Activated T-helper 1 cell treated with anti-CD3 and anti-CD28 coated beads, Interleukin-2, amount 50 U/mL, for 16 hours (primary cell): Measurements from ENCODE around the gene ITGA4.

ENCODE experiments used
- DNase-seq, 2 donors: peaks; one replicate each; pipeline ENCODE4 v3.0.0-alpha.2; 2020; ENCODE audit warnings: low read depth in 1 of 2, low spot score in 1 of 2

ITGA4 gene

DNA sequence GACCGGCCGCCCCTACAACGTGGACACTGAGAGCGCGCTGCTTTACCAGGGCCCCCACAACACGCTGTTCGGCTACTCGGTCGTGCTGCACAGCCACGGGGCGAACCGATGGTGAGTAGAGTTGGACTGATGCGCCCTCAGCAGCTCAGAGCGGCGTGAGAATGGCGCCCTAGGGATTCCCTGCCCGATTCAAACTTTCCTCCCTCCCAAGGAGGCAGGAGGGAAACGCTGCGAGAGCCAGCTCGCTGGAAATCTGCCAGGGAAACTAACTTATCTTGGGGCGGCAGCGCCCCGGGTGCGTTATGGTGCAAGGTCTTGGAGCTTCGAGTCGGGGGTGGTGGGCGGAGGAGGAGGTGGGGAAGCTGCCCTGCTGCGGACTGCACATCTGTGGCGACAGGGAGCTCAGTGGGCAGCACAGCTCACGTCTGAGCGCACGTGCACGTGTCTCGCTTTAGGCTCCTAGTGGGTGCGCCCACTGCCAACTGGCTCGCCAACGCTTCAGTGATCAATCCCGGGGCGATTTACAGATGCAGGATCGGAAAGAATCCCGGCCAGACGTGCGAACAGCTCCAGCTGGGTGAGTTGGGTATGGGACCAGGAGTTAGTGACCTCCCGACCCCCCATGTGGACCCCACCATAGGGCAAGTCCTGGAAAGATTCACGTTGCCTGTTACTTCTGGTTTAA lies 697 bp downstream of the ITGA4 start:
- DNase-seq = peak; percentile 34 to 45

DNA sequence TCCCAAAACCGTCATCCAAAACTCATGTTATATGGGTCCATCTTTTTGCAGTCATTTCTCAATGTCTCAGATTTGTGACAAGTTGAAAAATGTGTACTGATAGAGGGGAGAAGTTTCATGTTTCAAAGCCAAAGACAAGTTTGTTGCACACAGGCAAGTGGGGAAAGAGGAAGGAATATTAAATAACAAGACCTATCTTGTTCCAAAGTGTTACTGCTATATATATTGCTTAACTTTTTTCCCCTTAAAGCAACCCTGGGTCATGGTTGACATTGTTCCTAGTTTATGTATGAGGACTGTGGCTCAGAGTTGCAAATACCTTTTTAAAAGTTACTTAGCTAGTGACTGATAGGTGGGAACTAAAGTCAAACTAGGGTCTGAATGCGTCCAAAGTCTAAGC lies 1.7 kb downstream of the ITGA4 start:
- no peak for DNase-seq

DNA sequence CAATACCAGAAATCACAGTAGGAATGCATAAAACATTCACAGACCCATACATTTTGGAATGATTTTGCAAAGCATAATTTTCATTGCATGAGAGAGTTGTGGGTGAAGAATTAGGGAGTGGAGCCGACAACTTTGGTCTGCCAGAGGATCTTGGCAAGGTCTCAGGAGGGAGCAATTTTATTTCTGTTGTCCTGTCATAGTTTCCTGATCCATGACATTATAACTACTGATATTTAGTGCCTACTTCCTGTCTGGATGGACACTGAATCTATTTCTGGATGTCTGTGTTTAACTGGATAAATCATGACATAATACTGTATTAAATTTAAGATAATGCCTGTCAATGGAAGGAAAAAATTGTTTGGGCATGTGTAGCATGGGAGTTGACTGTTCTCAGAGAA lies 2.4 kb downstream of the ITGA4 start:
- DNase-seq = no peak

DNA sequence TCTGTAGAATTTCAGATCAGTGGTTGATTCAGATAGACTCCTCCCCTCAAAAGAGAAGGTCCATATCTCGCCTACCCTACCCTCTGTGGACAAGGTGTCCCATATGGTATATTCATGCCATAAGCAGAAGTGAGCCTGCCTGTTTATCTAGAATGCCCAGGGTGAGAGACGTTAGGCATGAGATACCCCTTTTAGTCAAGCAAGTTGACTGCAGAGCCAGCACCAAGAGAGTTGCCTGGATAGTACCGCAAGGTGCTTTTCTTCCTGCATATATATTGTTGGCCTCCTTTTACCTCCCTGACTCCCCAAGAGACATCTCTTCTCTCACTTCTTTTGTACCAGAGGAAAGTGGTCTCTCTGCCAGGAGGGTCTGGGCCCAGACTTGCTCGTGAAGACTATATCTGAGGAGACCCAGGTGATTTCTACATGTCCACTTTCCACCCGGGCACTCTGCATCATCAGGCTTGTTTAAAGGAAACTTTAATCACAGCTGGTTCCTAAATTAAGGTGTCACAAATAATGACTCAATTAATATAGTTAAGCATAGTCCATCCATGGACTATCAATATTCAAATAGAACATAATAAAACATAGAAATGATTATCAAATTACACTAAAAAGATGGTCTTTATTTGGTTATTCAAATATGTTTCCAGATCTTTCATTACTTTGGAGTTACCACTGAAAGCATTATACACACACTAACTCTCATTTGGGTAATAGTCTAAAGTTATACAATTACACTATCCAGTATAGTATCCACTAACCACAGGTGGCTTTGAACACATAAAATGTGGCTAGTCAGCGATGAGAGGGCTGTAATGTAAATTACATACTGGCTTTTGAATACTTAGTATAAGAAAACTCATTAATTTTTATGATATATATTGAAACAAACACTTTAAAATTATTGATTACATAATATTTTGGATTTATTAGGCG lies 4.1 kb downstream of the ITGA4 start:
- no peak for DNase-seq

DNA sequence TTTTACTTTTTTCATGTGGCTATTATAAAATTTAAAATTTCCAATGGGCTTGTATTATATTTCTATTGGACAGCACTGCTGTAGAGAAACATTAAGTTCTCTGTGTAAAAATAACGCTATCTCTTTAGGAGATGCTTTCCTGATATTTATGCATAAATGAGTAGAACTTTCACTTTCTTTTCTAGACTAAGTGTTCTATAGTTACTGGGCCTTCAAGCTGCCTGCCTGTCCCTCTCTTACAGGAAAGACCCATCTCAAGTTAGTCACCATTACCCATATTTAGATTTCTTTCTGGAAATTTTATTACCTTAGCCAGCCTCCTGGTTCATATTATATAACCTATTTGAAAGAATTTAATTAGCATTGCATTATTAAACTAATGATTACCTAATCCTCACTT lies 4.8 kb downstream of the ITGA4 start:
- no peak for DNase-seq

DNA sequence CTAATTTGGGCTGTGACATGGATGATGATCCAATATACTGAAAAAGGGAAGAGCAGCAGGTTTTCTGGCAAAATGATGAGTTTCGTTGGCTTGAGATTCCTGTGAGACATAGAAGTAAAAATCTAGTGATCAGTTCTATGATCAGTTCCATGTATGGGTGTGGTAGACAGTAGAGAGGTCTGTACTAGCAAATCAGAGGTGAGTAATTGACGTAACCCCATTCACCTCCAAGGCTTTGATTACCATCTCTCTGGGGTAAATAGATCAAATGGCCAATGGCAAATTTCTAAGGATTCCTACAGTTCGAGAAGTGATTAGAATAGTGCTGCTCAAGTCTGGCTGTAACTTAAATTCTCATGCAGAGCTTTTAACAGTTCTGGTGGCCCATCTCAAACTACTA lies 6.4 kb downstream of the ITGA4 start:
- DNase-seq = no peak

DNA sequence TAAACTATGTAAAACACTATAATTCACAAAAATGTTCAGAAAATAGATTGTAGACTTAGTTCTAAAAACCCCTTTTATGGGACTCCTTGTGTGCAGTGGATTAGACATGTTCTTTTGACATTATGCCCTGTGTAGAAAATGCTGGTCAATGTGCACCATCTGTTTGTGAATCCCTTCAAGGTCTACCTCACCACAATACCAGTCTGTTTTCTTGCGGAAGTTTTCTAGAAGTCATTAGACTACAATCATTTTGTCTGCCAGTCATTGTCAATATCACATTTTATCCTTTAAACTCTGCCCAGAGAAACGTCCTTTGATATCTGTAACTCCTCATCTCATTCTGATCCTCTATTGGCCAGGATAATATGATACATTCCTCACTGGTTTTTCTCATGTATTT lies 7.8 kb downstream of the ITGA4 start:
- DNase-seq = no peak

DNA sequence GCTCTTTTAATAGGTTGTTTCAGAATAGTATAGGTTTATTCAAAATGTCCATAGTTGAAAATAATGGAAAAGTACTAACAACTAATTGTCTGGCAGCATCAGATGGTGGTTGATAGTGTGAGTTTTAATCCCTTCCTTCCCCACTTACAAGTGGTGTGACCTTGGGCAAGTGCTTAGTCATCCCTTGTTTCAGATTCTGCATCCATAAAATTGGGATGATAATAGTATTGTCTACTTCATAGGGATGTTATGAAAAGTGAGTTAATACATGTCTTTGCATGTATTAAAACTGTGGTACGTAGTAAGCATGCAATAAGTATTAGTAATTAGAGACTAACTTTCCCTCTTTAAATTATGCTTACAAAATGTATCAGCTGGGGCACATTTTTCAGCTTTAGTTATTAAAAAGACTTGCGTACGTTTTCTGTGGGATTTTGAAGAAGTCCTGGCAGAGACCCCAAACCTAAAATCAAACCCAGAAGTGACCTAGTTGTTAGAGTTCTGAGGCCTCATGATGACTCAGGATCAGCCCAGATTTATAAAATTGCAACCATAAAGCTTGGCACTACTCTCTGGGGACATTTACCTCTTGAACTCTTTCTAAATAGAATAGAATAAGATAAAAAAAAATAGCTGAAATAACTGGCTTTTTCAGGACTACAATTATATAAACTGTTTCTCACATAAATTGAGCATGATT lies 8.6 kb downstream of the ITGA4 start:
- no peak for DNase-seq

DNA sequence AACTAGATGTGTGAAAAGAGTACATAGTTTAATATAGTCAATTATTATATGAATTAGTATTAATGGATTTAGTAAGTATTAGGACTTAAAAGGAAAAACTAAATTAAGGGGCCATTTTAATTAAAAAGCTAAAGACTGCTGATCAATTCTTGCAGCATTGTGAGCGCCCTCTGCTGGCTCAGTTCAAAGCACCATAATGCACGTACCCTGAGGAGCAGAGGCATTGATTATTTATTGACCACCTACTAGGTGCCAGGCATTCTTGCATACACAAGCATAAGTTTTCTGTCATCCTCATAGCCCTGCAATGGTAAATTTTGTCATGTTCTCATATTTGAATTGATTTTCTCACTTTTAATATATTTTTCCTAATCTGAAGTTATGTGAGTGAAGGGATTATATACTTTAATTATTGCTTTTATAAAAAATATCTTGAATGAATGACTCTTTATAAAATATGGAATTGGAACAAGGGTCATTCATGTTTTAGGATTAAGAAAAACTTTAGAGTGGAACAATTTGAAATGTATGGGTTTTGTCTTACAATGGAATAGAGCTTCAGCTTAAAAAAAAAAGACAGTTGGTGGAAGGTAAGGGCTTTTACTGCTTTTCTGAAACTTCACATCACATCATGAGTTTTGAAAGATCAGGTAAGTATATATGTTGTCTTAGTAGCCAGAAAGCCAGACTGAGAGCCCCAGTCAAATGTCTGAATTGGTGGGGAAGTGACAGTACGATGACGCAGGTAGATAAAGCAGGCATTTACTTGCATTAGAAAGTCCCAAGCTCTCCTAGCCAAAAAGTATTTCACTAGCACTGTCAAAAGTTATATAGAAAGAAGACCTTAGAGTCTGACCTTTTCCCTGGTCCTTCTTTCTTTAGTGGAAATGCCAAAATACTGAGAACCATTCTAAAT lies 9.7 kb downstream of the ITGA4 start:
- DNase-seq = peak; percentile 47 to 66

DNA sequence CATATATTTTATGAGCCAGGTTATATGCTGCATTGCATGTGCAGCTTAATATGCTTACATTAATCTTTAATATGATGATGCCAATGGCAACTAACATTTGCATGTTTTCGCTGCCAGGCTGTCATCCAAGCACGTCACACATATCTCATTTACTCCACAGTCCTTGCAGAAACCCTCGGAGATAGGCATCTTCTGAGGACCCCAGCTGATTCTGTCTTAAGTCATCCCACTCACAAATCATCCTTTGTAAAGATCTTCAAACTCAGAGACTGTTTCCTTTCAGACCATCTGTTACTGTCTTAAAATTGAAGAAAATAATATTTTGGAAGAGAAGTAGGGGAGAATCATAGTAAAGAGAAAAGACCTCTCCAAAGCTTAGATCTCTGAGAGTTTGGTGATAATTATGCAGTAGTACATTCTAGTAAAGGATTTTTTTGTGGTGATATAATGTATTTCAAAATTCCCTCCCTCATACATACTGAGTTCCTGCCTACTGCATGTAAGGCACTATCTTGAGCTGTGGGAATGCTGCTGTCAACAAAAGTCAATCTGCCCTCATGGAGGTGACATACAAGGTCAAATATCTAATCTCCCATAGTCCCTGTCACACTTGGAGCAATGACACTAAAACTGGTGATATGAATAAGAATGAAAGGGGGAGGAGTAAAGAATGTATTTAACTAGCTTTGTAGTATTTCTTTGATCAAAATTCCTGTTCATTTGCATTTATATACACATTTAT lies 11.0 kb downstream of the ITGA4 start:
- no peak for DNase-seq

DNA sequence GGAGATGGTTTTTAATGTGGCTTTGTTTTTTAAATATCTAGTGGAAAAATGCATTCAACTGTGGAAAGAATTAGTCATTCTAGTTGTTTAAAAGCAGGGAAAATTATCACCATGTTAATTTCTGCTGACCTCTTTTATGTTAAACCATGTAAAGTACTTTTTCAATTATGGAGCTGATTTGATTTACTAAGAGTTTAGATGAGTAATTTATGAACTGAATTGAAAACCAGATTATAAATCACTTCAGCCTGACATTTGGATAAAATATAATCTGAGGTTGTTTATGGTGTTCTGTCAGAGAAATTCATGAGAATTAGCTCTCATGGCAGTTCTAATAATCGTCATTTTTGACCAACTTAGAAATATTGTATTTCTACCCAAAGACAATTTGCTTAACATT lies 11.6 kb downstream of the ITGA4 start:
- DNase-seq = no peak

DNA sequence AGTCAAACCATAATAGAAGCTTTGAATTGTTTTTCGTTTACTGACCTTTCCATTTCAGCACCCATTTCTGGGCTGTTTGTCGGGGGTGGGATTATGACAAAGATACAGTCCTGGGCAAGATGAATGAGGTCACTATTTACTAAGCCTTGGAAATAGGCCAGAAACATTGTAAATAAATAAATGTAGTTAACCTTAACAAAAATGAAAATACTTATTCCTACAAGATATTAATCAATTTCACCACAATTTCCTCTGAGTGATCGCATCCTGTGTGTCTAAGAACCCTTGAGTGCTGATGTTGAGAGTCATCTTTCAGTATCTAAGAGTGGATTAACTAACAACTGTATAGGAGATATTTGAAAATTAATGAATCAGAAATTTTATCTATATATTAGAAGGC lies 14.0 kb downstream of the ITGA4 start:
- no peak for DNase-seq

DNA sequence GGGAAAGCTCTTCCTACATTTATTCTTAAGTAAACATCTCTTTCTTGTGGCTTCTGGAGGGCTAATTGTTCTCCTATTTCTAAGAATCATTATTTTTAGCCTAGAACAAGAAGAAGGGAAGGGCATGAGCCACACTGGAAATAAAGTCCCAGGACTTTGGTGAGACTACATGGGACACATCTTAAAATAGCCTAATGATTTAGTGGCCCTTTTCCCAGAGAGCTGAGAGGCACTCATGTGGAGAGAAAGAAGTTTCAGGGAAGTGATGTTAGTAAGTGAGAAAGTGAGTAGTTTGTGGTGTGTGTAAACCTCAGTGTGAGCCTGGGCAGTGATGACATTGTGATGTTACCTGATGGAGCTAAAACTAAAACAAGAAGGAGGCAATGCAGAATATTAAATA lies 14.6 kb downstream of the ITGA4 start:
- DNase-seq = no peak

DNA sequence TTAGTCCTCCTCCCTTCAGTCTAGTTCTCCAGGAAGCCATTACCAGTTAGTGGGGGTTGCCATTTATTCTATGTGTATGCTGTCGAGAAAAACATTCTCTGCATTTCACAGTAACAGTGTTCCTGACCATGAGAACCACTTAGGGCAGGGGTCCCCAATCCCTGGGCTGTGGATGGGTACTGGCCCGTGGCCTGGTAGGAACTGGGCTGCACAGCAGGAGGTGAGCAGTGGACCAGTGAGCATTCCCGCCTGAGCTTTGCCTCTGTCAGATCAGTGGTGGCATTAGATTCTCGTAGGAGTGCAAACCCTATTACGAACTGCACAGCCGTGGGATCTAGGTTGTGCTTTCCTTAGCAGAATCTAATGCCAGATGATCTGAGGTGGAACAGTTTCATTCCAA lies 15.8 kb downstream of the ITGA4 start:
- DNase-seq = no peak

DNA sequence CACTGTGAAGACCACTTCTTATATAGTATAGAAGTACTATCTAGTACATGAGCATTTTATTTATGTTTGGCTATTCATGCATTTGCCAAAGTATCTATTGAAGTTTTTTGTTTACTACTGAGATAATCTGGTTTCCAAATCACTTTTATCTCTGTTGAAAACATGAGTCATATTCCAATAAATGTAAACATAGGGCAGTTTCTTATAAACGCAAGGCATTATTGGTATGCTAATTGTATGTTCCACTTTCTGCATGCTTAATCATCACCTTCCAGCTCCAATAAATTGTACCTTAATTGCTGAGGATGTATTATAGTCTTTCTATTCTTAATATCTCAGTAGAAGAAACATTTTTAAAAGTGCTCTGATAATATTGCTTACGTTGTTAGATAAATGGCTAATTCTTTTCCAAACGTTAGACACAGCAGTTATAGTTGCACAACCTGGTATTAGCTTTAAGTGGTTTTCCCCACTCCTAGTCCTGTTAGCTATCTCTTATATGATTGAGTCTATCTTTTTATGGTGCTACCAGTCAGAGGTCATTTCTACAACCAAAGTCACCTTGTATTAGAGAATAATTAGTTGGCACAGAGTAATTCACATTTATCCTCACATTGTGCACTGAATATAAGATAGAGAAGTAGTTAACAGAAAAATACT lies 17.2 kb downstream of the ITGA4 start:
- no peak for DNase-seq

DNA sequence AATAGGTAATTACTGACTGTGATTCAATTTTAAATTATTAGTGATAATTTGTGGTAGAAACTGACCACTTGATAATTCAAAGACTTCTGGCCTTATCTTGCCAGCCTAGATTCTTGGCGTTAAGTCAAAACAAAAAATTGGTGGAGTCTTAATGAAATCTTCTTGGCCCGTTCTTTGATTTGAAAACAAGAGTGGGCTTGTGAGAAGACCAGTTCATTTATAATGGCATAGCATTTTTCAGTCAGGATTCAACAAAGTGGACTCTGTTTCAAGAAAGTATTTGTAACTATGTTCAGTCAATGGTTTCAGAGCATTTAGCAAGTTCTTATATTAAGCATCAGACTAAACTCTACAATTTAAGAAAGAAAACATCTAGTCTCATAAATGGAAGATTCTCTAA lies 26.0 kb downstream of the ITGA4 start:
- no peak for DNase-seq

DNA sequence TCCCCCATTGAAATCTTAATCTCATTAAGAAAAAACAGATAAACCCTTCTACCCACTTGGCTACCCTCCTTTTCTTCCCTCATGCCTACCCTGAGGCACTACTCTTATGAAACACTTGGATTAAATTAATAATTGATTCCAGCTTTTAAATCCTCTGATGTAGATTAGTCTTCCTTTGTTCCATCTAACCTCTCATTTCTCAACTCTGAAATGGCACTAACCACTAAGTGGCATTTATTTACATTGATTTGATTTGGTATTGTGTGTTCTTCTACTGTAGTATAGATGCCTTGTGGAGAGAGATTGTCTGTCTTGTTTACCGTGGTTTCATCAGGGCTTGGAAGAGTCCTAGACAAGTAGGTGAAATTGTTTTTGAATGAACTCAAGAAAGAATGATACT lies 26.7 kb downstream of the ITGA4 start:
- DNase-seq = no peak

DNA sequence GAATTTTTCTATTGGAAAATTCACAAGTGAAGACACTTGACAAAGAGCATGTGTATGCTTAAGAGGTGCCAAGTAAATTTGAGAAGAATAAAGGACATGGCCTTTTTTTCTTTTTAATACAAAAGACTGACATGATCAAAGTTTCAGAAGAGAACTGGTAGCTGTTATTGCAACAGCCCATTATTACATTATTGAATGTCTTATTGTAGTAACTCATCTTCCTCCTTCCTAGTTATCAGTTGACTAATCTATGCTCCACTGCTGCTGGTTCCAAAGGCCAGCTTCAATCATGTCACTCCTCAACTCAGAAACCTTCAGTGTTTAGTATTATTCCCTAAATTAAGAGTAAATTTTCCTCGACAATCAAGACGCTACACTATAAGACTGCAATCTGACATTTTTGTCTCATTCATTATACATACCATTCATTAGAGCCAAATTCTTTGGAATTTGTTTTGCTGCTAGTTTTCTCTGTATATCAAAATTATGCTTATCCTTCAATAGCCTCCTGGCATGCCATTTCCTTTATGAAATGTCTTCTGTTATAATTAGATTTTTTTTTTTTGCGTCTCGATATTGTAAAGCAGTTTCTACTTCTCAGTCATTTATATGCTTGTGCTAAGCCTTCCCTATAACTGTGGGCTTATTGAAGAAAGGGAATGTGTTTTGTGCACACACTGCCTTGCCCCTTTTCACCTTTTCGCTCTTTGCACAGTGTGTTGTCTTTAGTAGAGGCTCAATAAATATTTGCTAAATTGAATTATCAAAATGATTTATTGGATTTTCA lies 27.9 kb downstream of the ITGA4 start:
- no peak for DNase-seq

DNA sequence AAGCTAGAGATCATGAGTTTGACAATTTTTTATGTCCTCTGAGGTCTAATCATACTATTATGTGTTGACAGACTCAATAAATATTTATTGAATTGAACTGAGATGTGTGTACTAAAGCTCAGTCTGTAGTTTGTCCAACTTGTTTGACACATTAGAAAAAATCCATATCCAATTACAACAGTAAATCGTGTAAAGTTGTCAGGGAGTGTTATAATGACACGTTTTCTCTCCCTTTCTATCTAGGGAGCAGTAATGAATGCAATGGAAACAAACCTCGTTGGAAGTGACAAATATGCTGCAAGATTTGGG lies 28.4 kb downstream of the ITGA4 start:
- no peak for DNase-seq
